ENCODE results near the gene FTL. TPM values are rescaled to one million over a fixed set of nuclear protein-coding genes. Genes with fewer than 3 reads are reported as not detected.

FTL gene
- total and polyA plus RNA-seq, 4 donors = 2,528 to 16,395 (median 12,201) TPM

DNA sequence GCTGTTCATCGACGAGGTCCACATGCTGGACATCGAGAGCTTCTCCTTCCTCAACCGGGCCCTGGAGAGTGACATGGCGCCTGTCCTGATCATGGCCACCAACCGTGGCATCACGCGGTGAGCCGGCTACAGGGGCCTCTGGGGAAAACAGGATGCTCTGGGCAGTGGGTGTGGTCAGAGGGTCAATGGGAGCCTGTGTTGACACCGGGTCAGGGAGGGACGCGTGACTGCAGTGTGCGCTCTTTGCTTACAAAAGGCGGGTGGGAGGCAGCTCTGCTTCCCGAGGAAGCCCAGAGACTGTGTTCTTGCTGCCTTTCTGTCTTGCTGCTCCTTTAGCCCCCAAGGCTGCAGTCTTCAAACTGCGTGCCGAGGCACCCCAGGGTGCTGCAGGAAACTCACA is 46.1 kb downstream of the FTL start:
- H3K9ac ChIP-seq (ENCODE audit: low read depth in 1 of 2, low read length in 2 of 2) = no peak overlapping the region
- H3K4me3 ChIP-seq (ENCODE audit: low read depth in 1 of 3, low read length in 3 of 3) = no peak overlapping the region
- H3K27ac ChIP-seq (ENCODE audit: low read depth in 1 of 2, low read length in 2 of 2) = no peak overlapping the region
- H3K27me3 ChIP-seq (ENCODE audit: control insufficient read depth in 4 of 4, insufficient read depth in 4 of 4, low read length in 3 of 4) = no peaks in the 10 kb centered on the region
- DNase-seq (ENCODE audit: low spot score) = no peak
- no peaks in the 10 kb centered on the region for H3K4me1 ChIP-seq (ENCODE audit: control insufficient read depth in 4 of 4, insufficient read depth in 4 of 4, low read length in 3 of 4)
- H3K9me3 ChIP-seq (ENCODE audit: control insufficient read depth in 4 of 4, low read length in 3 of 4) = no peaks in the 10 kb centered on the region
- TF ChIP-seq FOXA1 (IDR thresholded peaks at IDR 0.05) = no peak
- TF ChIP-seq RAD21 (IDR thresholded peaks at IDR 0.05) = no peak
- no peak for TF ChIP-seq SP1 (IDR thresholded peaks at IDR 0.05)
- TF ChIP-seq TAF1 (conservative IDR thresholded peaks at IDR 0.05) = no peak
- no peak for TF ChIP-seq RXRA (IDR thresholded peaks at IDR 0.05)
- TF ChIP-seq, protein P1, sequence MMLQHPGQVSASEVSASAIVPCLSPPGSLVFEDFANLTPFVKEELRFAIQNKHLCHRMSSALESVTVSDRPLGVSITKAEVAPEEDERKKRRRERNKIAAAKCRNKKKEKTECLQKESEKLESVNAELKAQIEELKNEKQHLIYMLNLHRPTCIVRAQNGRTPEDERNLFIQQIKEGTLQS (IDR thresholded peaks at IDR 0.05) = no peak
- TF ChIP-seq GABPA (IDR thresholded peaks at IDR 0.05 in 1 of 2, conservative IDR thresholded peaks at IDR 0.05 in 1 of 2) = no peak
- TF ChIP-seq, protein P2, sequence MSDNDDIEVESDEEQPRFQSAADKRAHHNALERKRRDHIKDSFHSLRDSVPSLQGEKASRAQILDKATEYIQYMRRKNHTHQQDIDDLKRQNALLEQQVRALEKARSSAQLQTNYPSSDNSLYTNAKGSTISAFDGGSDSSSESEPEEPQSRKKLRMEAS (IDR thresholded peaks at IDR 0.05) = no peak
- no peak for TF ChIP-seq HNF4G (IDR thresholded peaks at IDR 0.05)
- no peak for TF ChIP-seq HNF4A (conservative IDR thresholded peaks at IDR 0.05)
- no peak for TF ChIP-seq YY1 (IDR thresholded peaks at IDR 0.05)
- TF ChIP-seq, protein P3, sequence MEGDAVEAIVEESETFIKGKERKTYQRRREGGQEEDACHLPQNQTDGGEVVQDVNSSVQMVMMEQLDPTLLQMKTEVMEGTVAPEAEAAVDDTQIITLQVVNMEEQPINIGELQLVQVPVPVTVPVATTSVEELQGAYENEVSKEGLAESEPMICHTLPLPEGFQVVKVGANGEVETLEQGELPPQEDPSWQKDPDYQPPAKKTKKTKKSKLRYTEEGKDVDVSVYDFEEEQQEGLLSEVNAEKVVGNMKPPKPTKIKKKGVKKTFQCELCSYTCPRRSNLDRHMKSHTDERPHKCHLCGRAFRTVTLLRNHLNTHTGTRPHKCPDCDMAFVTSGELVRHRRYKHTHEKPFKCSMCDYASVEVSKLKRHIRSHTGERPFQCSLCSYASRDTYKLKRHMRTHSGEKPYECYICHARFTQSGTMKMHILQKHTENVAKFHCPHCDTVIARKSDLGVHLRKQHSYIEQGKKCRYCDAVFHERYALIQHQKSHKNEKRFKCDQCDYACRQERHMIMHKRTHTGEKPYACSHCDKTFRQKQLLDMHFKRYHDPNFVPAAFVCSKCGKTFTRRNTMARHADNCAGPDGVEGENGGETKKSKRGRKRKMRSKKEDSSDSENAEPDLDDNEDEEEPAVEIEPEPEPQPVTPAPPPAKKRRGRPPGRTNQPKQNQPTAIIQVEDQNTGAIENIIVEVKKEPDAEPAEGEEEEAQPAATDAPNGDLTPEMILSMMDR (IDR thresholded peaks at IDR 0.05; ENCODE audit: low read depth, low read length, missing input control) = no peak
- TF ChIP-seq, protein P4, sequence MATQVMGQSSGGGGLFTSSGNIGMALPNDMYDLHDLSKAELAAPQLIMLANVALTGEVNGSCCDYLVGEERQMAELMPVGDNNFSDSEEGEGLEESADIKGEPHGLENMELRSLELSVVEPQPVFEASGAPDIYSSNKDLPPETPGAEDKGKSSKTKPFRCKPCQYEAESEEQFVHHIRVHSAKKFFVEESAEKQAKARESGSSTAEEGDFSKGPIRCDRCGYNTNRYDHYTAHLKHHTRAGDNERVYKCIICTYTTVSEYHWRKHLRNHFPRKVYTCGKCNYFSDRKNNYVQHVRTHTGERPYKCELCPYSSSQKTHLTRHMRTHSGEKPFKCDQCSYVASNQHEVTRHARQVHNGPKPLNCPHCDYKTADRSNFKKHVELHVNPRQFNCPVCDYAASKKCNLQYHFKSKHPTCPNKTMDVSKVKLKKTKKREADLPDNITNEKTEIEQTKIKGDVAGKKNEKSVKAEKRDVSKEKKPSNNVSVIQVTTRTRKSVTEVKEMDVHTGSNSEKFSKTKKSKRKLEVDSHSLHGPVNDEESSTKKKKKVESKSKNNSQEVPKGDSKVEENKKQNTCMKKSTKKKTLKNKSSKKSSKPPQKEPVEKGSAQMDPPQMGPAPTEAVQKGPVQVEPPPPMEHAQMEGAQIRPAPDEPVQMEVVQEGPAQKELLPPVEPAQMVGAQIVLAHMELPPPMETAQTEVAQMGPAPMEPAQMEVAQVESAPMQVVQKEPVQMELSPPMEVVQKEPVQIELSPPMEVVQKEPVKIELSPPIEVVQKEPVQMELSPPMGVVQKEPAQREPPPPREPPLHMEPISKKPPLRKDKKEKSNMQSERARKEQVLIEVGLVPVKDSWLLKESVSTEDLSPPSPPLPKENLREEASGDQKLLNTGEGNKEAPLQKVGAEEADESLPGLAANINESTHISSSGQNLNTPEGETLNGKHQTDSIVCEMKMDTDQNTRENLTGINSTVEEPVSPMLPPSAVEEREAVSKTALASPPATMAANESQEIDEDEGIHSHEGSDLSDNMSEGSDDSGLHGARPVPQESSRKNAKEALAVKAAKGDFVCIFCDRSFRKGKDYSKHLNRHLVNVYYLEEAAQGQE (IDR thresholded peaks at IDR 0.05) = no peak
- no peak for TF ChIP-seq JUND (IDR thresholded peaks at IDR 0.05)
- TF ChIP-seq, protein P5, sequence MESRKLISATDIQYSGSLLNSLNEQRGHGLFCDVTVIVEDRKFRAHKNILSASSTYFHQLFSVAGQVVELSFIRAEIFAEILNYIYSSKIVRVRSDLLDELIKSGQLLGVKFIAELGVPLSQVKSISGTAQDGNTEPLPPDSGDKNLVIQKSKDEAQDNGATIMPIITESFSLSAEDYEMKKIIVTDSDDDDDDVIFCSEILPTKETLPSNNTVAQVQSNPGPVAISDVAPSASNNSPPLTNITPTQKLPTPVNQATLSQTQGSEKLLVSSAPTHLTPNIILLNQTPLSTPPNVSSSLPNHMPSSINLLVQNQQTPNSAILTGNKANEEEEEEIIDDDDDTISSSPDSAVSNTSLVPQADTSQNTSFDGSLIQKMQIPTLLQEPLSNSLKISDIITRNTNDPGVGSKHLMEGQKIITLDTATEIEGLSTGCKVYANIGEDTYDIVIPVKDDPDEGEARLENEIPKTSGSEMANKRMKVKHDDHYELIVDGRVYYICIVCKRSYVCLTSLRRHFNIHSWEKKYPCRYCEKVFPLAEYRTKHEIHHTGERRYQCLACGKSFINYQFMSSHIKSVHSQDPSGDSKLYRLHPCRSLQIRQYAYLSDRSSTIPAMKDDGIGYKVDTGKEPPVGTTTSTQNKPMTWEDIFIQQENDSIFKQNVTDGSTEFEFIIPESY (IDR thresholded peaks at IDR 0.05) = no peak
- no peak for TF ChIP-seq EGR1 (IDR thresholded peaks at IDR 0.05; ENCODE audit: low read depth in 2 of 2)
- peaks cover 6 to 59% (median 18%) of the 10 kb centered on the region in 4 donors for H3K36me3 ChIP-seq (ENCODE audit: control insufficient read depth in 4 of 4, insufficient read depth in 3 of 4, low read depth in 1 of 4, low read length in 3 of 4)
- 91% methylated on average over 17 of the region's 17 CpGs for WGBS
